Right cardiac atrium (tissue), 5 donors: ENCODE results near the gene CCDC12. TPM values are rescaled to one million over a fixed set of nuclear protein-coding genes. Genes with fewer than 3 reads are reported as not detected.
A peak's percentile ranks its signal among the peaks of the same experiment; 100 is the strongest.

Source experiments
- ATAC-seq, 2 donors: fragments of 200-7000 bp; cut with Tn5 transposase; one replicate each; pipeline versions ENCODE4 v1.8.0 to v1.9.1; 2020; ENCODE audit warnings: moderate library complexity in 2 of 2, mild to moderate bottlenecking in 1 of 2
- DNase-seq, 3 donors: peaks; one replicate each; pipeline ENCODE4 v3.0.0-alpha.2; 2020
- H3K27ac ChIP-seq: one replicate; pipeline ENCODE4 v1.5.1; 2013; ENCODE audit warnings: mild to moderate bottlenecking, low read length, control low read depth, moderate library complexity
- H3K27me3 ChIP-seq: one replicate; pipeline ENCODE4 v1.6.1; 2013; ENCODE audit not compliant: control insufficient read depth, insufficient read depth
- H3K4me1 ChIP-seq: one replicate; pipeline ENCODE4 v1.6.1; 2013; ENCODE audit warnings: low read length; ENCODE audit not compliant: control insufficient read depth, insufficient read depth
- H3K4me3 ChIP-seq: one replicate; pipeline ENCODE4 v1.5.1; 2013; ENCODE audit warnings: low read length, control low read depth
- H3K9me3 ChIP-seq: one replicate; pipeline ENCODE4 v1.6.1; 2013; ENCODE audit warnings: low read length; ENCODE audit not compliant: control insufficient read depth
- WGBS: extraction: QIAGEN DNeasy Blood & Tissue Kit; methylation state at CpG from one replicate; pipeline ENCODE4 v1.1.7; 2013; 5-methylcytosine and 5-hydroxymethylcytosine counted together
- intact Hi-C, 4 donors: fragments of 100-400 bp; cut with DNase I; formaldehyde crosslinking; loops; one replicate each; pipeline versions ENCODE4 v1.11.0 to v1.14.0; 2022 to 2023
- polyA plus RNA-seq: library from polyadenylated mRNA; stranded (reverse); fragments of 200-250 nt; gene quantifications from one replicate; pipeline ENCODE4 v1.2.3, GENCODE V29; 2013
- total RNA-seq, 4 donors: library from RNA; stranded (reverse); fragmentation: NEBNext Ultra II Directional; extraction: Animal tissue kit (Norgen Biotek cat#: 25700); gene quantifications; one replicate each; pipeline ENCODE4 v1.2.1, GENCODE V29; 2021
- donor health status: healthy with polysubstance abuse.
- donor health status: DM: no; HTN: yes; CAD: no.
- donor health status: DM: no; HTN: no; CAD: no.
- donor health status: DM: no; HTN: yes; CAD: no; lungs with severe emphysema.
- donor health status: DM: yes; HTN: yes; CAD: no.

The CCDC12 gene
- total and polyA plus RNA-seq, 5 donors, result 31.2 to 58.0 (median 36.1) TPM

GRCh38 chr3:46933261-46933660 is 43.3 kb downstream of the CCDC12 start:
- intact Hi-C loops, result no loop called here
- H3K27ac ChIP-seq, result peak overlapping the region; percentile 75
- 51% methylated on average over 6 of the region's 6 CpGs for WGBS

GRCh38 chr3:46932455-46933225 is 43.9 kb downstream of the CCDC12 start:
- peak in 1 of 3 donors; percentile 46 for DNase-seq
- Histone ChIP-seq H3K27ac (peak overlapping the region; percentile 75), H3K4me3 (no peak overlapping the region), H3K4me1 (peaks cover 56% of the 10 kb centered on the region), H3K27me3 (no peaks in the 10 kb centered on the region), H3K9me3 (no peaks in the 10 kb centered on the region)
- no peak for ATAC-seq
- intact Hi-C loops, result no loop called here
- WGBS, result 66% methylated on average over 7 of the region's 7 CpGs

More at GRCh38 chr3:46933261-46933660, 43.3 kb downstream of the CCDC12 start:
- ATAC-seq, result no peak
- Histone ChIP-seq H3K4me1 (peaks cover 60% of the 10 kb centered on the region), H3K4me3 (no peak overlapping the region), H3K9me3 (no peaks in the 10 kb centered on the region), H3K27me3 (no peaks in the 10 kb centered on the region)
- DNase-seq, result peak in 1 of 3 donors; percentile 35

GRCh38 chr3:46931631-46932331 is 44.8 kb downstream of the CCDC12 start:
- 32% methylated on average over 6 of the region's 6 CpGs for WGBS
- Histone ChIP-seq H3K27ac (peak overlapping the region; percentile 75), H3K4me1 (peaks cover 57% of the 10 kb centered on the region), H3K27me3 (no peaks in the 10 kb centered on the region), H3K4me3 (no peak overlapping the region), H3K9me3 (no peaks in the 10 kb centered on the region)
- intact Hi-C loops, result no loop called here
- DNase-seq, result peak in 2 of 3 donors; percentile 84 to 86
- ATAC-seq, result peak in 1 of 2 donors; percentile 14

GRCh38 chr3:46930945-46931403 is 45.6 kb downstream of the CCDC12 start:
- Histone ChIP-seq H3K4me3 (no peak overlapping the region), H3K9me3 (no peaks in the 10 kb centered on the region), H3K4me1 (peaks cover 54% of the 10 kb centered on the region), H3K27ac (peak overlapping the region; percentile 75), H3K27me3 (no peaks in the 10 kb centered on the region)
- WGBS, result 70% methylated on average over 3 of the region's 3 CpGs
- ATAC-seq (no peak), DNase-seq (no peak)
- intact Hi-C loops, result no loop called here

DNA sequence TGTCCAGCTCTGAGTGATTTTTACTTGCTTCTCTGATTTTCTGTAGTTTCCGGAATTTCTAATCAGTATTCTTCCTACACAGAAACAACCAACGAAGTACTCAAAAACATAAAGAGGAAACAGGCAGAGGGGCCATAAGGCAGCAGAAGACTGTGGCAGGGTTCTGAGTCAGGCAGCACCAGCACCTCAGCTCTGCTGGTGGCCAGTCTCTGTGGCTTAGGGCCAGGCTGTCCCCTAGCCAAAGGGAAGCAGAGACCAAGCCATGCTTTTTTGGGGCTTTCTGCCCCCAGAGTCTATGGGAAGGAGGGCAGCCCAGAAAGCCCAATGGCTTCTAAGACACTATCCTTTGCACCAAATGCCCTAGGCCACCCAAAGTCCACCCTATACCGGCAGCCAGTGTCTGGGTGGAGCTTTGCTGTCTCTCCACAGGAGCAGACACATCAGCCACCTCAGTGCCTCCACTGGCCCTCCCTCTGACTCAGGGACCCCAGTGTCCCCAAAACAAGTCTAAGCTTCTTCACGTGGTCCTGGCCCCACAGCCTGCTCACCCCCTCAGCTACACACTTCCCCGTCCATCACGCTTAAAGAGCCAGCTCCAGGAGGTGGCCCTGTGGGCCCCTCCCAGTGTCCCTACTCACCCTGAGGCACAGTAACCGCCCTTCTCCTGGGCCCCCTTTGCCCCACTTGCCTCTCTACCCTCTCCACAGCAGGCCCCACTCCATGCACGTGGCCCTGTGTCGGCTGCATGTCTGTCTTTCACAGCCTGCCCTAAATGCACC is 46.2 kb downstream of the CCDC12 start:
- DNase-seq (peak in 1 of 3 donors; percentile 66), ATAC-seq (no peak)
- no peak overlapping the region for H3K4me3 ChIP-seq
- H3K27me3 ChIP-seq, result no peaks in the 10 kb centered on the region
- H3K4me1 ChIP-seq, result peaks cover 51% of the 10 kb centered on the region
- H3K27ac ChIP-seq, result peak overlapping the region; percentile 75
- 63% methylated on average over 9 of the region's 9 CpGs for WGBS
- intact Hi-C loops, result no loop called here
- no peaks in the 10 kb centered on the region for H3K9me3 ChIP-seq

- Histone ChIP-seq H3K27me3 (no peaks in the 10 kb centered on the region), H3K9me3 (no peaks in the 10 kb centered on the region), H3K4me3 (no peak overlapping the region), H3K27ac (peak overlapping the region; percentile 33), H3K4me1 (peaks cover 48% of the 10 kb centered on the region)
- DNase-seq (peak in 2 of 3 donors; percentile 80 to 84), ATAC-seq (peak; percentile 53 to 70)
- intact Hi-C loops, result loop anchor here in 1 of 4 donors (5.0 kb wide), 1 partner anchor 48 kb away; the partner anchor contains the start of genes CCDC12 and NBEAL2
- WGBS, result 73% methylated on average over 2 of the region's 2 CpGs
Measured at GRCh38 chr3:46929324-46929723, 47.2 kb downstream of the CCDC12 start.

GRCh38 chr3:46928282-46928681 is 48.3 kb downstream of the CCDC12 start:
- 66% methylated on average over 1 of the region's 1 CpG for WGBS
- ATAC-seq (no peak), DNase-seq (no peak)
- Histone ChIP-seq H3K4me1 (peaks cover 41% of the 10 kb centered on the region), H3K27me3 (no peaks in the 10 kb centered on the region), H3K9me3 (no peaks in the 10 kb centered on the region), H3K4me3 (no peak overlapping the region), H3K27ac (no peak overlapping the region)
- intact Hi-C loops, result loop anchor here in 1 of 4 donors (5.0 kb wide), 1 partner anchor 49 kb away; the partner anchor contains the start of genes CCDC12 and NBEAL2

GRCh38 chr3:46927718-46928073 is 48.8 kb downstream of the CCDC12 start:
- intact Hi-C loops, result loop anchor here in 1 of 4 donors (5.0 kb wide), 1 partner anchor 50 kb away; the partner anchor contains the start of genes CCDC12 and NBEAL2
- Histone ChIP-seq H3K27me3 (no peaks in the 10 kb centered on the region), H3K27ac (peak overlapping the region; percentile 42), H3K4me1 (peaks cover 35% of the 10 kb centered on the region), H3K4me3 (no peak overlapping the region), H3K9me3 (no peaks in the 10 kb centered on the region)
- 73% methylated on average over 6 of the region's 6 CpGs for WGBS
- DNase-seq, result no peak
- ATAC-seq, result no peak

GRCh38 chr3:46926871-46927717 is 49.5 kb downstream of the CCDC12 start:
- Histone ChIP-seq H3K4me3 (no peak overlapping the region), H3K4me1 (peaks cover 29% of the 10 kb centered on the region), H3K27me3 (no peaks in the 10 kb centered on the region), H3K9me3 (no peaks in the 10 kb centered on the region), H3K27ac (peak overlapping the region; percentile 1)
- ATAC-seq (no peak), DNase-seq (peak in 1 of 3 donors; percentile 71)
- intact Hi-C loops, result loop anchor here in 1 of 4 donors (5.0 kb wide), 1 partner anchor 50 kb away; the partner anchor contains the start of genes CCDC12 and NBEAL2
- WGBS, result 74% methylated on average over 15 of the region's 15 CpGs

DNA sequence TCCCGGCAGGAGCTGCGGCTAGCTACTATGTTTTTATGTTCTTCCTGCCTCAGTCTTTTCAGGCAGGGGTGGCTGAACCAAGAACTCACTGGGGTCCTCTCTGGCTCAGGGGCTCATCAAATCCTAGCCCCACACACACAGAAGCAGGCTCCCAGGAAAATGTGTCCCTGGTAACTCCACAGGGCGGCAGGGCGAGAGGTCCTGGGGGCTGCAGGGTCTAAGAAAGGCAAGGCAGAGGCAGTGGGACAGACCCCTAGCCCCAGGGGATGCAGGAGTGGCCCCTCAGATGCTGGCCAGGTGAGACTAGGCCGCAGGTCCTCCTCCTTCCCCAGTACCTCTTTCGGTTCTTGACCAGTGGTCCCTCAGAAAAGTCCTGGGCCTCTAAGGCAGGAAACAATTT is 50.1 kb downstream of the CCDC12 start:
- Histone ChIP-seq H3K27me3 (no peaks in the 10 kb centered on the region), H3K4me1 (peaks cover 22% of the 10 kb centered on the region), H3K27ac (peak overlapping the region; percentile 64), H3K4me3 (no peak overlapping the region), H3K9me3 (no peaks in the 10 kb centered on the region)
- ATAC-seq (no peak), DNase-seq (peak in 1 of 3 donors; percentile 32)
- intact Hi-C loops, result loop anchor here in 1 of 4 donors (5.0 kb wide), 1 partner anchor 51 kb away; the partner anchor contains the start of genes CCDC12 and NBEAL2
- WGBS, result 85% methylated on average over 6 of the region's 6 CpGs
